ENCODE data around the gene HPS3. TPM values are rescaled to one million over a fixed set of nuclear protein-coding genes. Genes with fewer than 3 reads are reported as not detected.

The HPS3 gene, protein sequence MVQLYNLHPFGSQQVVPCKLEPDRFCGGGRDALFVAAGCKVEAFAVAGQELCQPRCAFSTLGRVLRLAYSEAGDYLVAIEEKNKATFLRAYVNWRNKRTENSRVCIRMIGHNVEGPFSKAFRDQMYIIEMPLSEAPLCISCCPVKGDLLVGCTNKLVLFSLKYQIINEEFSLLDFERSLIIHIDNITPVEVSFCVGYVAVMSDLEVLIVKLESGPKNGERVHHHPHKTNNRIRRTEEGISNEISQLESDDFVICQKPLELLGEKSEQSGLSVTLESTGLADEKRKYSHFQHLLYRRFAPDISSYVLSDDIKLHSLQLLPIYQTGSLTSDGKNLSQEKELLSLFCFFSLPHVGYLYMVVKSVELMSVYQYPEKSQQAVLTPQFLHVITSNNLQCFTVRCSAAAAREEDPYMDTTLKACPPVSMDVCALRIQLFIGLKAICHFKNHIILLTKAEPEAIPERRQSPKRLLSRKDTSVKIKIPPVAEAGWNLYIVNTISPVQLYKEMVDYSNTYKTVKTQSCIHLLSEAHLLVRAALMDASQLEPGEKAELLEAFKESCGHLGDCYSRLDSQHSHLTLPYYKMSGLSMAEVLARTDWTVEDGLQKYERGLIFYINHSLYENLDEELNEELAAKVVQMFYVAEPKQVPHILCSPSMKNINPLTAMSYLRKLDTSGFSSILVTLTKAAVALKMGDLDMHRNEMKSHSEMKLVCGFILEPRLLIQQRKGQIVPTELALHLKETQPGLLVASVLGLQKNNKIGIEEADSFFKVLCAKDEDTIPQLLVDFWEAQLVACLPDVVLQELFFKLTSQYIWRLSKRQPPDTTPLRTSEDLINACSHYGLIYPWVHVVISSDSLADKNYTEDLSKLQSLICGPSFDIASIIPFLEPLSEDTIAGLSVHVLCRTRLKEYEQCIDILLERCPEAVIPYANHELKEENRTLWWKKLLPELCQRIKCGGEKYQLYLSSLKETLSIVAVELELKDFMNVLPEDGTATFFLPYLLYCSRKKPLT
- total RNA-seq (2022; extraction: Qiagen RNA extraction; ENCODE audit: low read depth): 27.1 to 38.8 TPM (median 35.9 TPM) in 5 replicates

DNA sequence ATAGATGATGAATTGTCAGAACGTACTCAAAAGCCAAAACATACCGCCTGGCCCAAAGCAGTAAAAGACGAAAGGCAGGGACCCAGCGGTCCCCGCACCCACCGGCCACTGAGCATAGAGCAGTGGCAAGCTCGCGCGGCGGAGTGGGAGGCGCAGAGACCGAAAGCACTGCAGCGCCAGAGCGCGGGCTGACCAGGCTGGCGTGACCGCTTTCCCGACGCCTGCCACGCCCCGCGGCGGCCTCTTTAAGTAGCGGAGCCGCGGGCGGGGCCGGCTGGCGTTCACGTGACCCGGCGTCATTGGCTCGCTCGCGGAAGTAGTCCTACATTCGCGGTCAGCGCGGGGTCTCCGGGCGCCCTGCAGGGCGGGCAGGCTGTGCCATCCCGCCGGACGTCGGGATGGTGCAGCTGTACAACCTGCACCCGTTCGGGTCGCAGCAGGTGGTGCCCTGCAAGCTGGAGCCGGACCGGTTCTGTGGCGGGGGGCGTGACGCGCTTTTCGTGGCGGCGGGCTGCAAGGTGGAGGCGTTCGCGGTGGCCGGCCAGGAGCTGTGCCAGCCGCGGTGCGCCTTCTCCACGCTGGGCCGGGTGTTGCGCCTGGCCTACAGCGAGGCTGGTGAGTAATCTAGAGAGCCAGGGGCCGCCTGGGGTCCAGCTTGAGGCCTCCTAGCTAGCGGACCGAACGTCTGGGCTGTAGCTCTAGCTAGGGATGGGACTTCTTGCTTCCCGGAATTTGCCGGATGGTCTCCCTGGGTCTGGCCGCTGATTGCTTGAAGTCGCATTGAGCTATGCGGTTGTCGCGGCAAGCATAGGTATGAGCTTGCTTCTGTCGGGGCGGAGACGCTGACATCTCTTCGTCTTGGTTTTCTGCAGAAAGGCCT, at the start of gene HPS3:
HPS3 (plus strand) TSS at position 313 of the 880 bp plus-strand sequence; CDS start at position 399, 86 bp downstream.

DNA sequence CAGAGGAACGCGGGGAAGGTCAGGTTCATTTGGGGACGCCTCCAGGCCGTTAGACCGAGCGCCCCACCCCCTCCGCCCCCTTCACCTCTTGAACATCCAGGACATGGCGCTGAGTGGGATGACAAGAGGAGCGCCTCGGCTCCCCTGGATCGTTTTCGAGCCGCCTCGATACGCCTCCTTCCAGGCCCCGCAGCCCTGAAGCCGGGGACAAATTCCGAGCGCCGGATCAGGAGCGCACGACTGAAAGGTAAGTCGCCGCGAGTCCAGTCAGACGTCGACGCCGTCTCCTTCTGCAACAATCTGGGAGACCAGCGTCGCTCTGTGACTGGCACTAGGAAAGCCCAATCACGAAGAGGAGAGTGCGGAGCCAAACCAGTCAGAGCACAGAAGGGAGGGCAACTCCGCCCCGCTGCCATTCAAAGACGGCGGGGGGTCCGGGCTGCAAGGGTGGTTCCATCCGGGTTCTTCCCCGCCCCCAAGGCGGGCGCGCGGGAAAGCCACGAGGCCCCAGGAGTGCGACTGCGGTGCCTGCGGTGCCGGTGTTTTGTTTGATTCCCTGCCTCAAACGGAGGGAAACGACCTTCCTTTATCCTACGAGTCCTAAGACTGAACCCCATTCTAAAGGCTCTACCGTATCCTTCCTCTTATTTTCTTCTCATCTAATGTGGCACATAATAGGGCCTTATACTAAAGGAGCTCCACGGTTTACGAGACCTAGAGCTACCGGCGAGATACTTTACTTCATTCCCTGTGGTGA, 43.0 kb upstream of the HPS3 start, which contains the start of gene HLTF:
HLTF (minus strand) TSS at position 302 of the 757 bp plus-strand sequence; CDS start at position 105, 197 bp downstream.

DNA sequence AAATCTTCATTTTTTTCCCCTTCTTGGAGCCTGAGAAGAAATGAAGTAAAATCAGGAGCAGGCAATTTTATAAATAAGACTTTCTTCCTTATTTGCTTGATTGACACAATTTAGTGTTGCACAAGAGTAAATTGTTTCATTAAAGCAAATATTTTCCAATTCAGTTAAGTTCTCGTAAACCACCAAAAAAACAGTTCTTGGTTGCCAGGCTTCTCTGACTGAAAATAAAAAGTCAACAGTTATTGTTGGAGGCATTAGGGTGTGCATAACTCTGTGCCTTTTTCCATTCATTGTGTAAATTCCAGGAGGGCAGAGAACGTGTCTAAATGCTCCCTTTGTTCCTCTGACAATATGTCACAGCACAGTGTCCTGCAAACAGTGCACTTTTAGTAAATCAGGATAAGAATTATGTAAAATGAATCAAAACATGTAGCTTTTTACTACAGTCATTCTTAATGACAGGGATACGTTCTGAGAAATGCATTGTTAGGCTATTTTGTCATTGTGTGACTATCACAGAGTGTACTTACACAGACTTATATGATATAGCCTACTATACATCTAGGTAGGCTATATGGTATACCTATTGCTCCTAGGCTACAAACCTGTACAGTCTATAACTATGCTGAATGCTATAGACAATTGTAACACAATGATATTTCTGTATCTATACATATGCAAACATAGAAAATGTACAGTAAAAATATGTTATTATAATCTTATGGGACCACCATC, 92.5 kb downstream of the HPS3 start, which contains the start of gene CP:
CP (minus strand) TSS at position 47 of the 735 bp plus-strand sequence; CDS start at position 10, 37 bp downstream.

Other genes with a start within 250 kb of the HPS3 start
- gene GYG1, start 138.1 kb upstream of the HPS3 start, total RNA-seq (2022; extraction: Qiagen RNA extraction; ENCODE audit: low read depth): 27.5 to 38.6 TPM (median 37.0 TPM) in 5 replicates
- 7.0 to 21.3 TPM (median 18.0 TPM) in 5 replicates for gene HLTF, start 43.1 kb upstream of the HPS3 start, total RNA-seq (2022; extraction: Qiagen RNA extraction; ENCODE audit: low read depth)
- 4.1 to 7.8 TPM (median 5.3 TPM) in 5 replicates for gene CP, start 92.2 kb downstream of the HPS3 start, total RNA-seq (2022; extraction: Qiagen RNA extraction; ENCODE audit: low read depth)
- gene TM4SF18, start 204.0 kb downstream of the HPS3 start, total RNA-seq (2022; extraction: Qiagen RNA extraction; ENCODE audit: low read depth): 27.6 to 49.8 TPM (median 45.8 TPM) in 5 replicates
- 1,132 to 2,057 TPM (median 1,686 TPM) in 5 replicates for gene TM4SF1, start 248.0 kb downstream of the HPS3 start, total RNA-seq (2022; extraction: Qiagen RNA extraction; ENCODE audit: low read depth)

Measured in A549 treated with RU486 at 1 μM for 4 hours (cell line).